Neural progenitor cell (in vitro differentiated cells): ENCODE measurements around the gene PHB1.

ENCODE experiments used
- EZH2 ChIP-seq: fragments of 200-600 bp; sonication (generic); IDR thresholded peaks from 2 replicates; pipeline ENCODE4 v1.6.1; 2017; ENCODE audit warnings: antibody characterized with exemption, mild to moderate bottlenecking, moderate library complexity
- EZH2phosphoT487 ChIP-seq: fragments of 200-600 bp; sonication (generic); IDR thresholded peaks from 2 replicates; pipeline ENCODE4 v1.6.1; 2017; ENCODE audit warnings: antibody characterized with exemption
- TF ChIP-seq, protein P1 (sequence below): fragments of 200-600 bp; sonication (generic); IDR thresholded peaks from 2 replicates; pipeline ENCODE4 v1.5.1; 2017; ENCODE audit warnings: antibody characterized with exemption, mild to moderate bottlenecking

GRCh38 chr17:49439673-49440571, 25.2 kb upstream of the PHB1 start:
- TF ChIP-seq, protein P1, sequence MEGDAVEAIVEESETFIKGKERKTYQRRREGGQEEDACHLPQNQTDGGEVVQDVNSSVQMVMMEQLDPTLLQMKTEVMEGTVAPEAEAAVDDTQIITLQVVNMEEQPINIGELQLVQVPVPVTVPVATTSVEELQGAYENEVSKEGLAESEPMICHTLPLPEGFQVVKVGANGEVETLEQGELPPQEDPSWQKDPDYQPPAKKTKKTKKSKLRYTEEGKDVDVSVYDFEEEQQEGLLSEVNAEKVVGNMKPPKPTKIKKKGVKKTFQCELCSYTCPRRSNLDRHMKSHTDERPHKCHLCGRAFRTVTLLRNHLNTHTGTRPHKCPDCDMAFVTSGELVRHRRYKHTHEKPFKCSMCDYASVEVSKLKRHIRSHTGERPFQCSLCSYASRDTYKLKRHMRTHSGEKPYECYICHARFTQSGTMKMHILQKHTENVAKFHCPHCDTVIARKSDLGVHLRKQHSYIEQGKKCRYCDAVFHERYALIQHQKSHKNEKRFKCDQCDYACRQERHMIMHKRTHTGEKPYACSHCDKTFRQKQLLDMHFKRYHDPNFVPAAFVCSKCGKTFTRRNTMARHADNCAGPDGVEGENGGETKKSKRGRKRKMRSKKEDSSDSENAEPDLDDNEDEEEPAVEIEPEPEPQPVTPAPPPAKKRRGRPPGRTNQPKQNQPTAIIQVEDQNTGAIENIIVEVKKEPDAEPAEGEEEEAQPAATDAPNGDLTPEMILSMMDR, result no peak
- TF ChIP-seq EZH2, result no peak
- TF ChIP-seq EZH2phosphoT487, result no peak
